ENCODE results near the gene ARHGAP26. TPM values are rescaled to one million over a fixed set of nuclear protein-coding genes. Genes with fewer than 3 reads are reported as not detected.

ARHGAP26 gene
- total RNA-seq, 1 donor from 2014 or later: 8.6 TPM

- Histone ChIP-seq H3K27me3 (ENCODE audit: control insufficient read depth, insufficient read depth, low read length) (no peaks in the 10 kb centered on the region), H3K4me3 (ENCODE audit: low read depth, low read length) (no peak overlapping the region), H3K36me3 (ENCODE audit: control insufficient read depth, insufficient read depth, low read length) (no peaks in the 10 kb centered on the region)
- TF ChIP-seq CTCF (IDR thresholded peaks at IDR 0.05; ENCODE audit: insufficient read depth, low read length, poor library complexity, severe bottlenecking): no peak
- DNase-seq (ENCODE audit: low read depth): no peak
Observed at GRCh38 chr5:143017992-143018391, 247.8 kb downstream of the ARHGAP26 start.

GRCh38 chr5:143019157-143019556, 249.0 kb downstream of the ARHGAP26 start:
- no peaks in the 10 kb centered on the region for H3K27me3 ChIP-seq (ENCODE audit: control insufficient read depth, insufficient read depth, low read length)

GRCh38 chr5:143019614-143020515, 249.7 kb downstream of the ARHGAP26 start:
- no peak overlapping the region for H3K4me3 ChIP-seq (ENCODE audit: low read depth, low read length)
- H3K36me3 ChIP-seq (ENCODE audit: control insufficient read depth, insufficient read depth, low read length): no peaks in the 10 kb centered on the region
- no peak for TF ChIP-seq CTCF (IDR thresholded peaks at IDR 0.05; ENCODE audit: insufficient read depth, low read length, poor library complexity, severe bottlenecking)
- no peak for DNase-seq (ENCODE audit: low read depth)
- H3K27me3 ChIP-seq (ENCODE audit: control insufficient read depth, insufficient read depth, low read length): no peaks in the 10 kb centered on the region

More at GRCh38 chr5:143019157-143019556, 249.0 kb downstream of the ARHGAP26 start:
- TF ChIP-seq CTCF (IDR thresholded peaks at IDR 0.05; ENCODE audit: insufficient read depth, low read length, poor library complexity, severe bottlenecking): no peak
- DNase-seq (ENCODE audit: low read depth): no peak
- H3K36me3 ChIP-seq (ENCODE audit: control insufficient read depth, insufficient read depth, low read length): no peaks in the 10 kb centered on the region
- H3K4me3 ChIP-seq (ENCODE audit: low read depth, low read length): no peak overlapping the region

GRCh38 chr5:143021595-143021994, 251.4 kb downstream of the ARHGAP26 start:
- H3K27me3 ChIP-seq (ENCODE audit: control insufficient read depth, insufficient read depth, low read length): no peaks in the 10 kb centered on the region
- DNase-seq (ENCODE audit: low read depth): no peak
- TF ChIP-seq CTCF (IDR thresholded peaks at IDR 0.05; ENCODE audit: insufficient read depth, low read length, poor library complexity, severe bottlenecking): no peak
- H3K4me3 ChIP-seq (ENCODE audit: low read depth, low read length): no peak overlapping the region
- H3K36me3 ChIP-seq (ENCODE audit: control insufficient read depth, insufficient read depth, low read length): no peaks in the 10 kb centered on the region

GRCh38 chr5:143023411-143024096, 253.4 kb downstream of the ARHGAP26 start:
- no peaks in the 10 kb centered on the region for H3K36me3 ChIP-seq (ENCODE audit: control insufficient read depth, insufficient read depth, low read length)
- H3K27me3 ChIP-seq (ENCODE audit: control insufficient read depth, insufficient read depth, low read length): no peaks in the 10 kb centered on the region
- DNase-seq (ENCODE audit: low read depth): no peak
- H3K4me3 ChIP-seq (ENCODE audit: low read depth, low read length): no peak overlapping the region
- TF ChIP-seq CTCF (IDR thresholded peaks at IDR 0.05; ENCODE audit: insufficient read depth, low read length, poor library complexity, severe bottlenecking): no peak
